Glutamatergic neuron (in vitro differentiated cells): ENCODE results near the gene DEPDC5. TPM values are rescaled to one million over a fixed set of nuclear protein-coding genes. Genes with fewer than 3 reads are reported as not detected.
"Not testable (repeated sequence)": the region's sequence is repeated elsewhere in the genome, so short reads cannot be mapped to it uniquely, and the experiment has no call there.

Experiments used
- DNase-seq: peaks from one replicate; pipeline ENCODE4 v3.0.0; 2022
- H3K27ac Mint-ChIP-seq: one replicate; pipeline ENCODE4 v1.8.0; 2020; ENCODE audit warnings: mild to moderate bottlenecking, mixed read lengths, inconsistent platforms; ENCODE audit not compliant: unreplicated experiment
- H3K27me3 Mint-ChIP-seq: one replicate; pipeline ENCODE4 v1.8.0; 2020; ENCODE audit warnings: mild to moderate bottlenecking, moderate library complexity, mixed read lengths, inconsistent platforms; ENCODE audit not compliant: unreplicated experiment
- H3K36me3 Mint-ChIP-seq: one replicate; pipeline ENCODE4 v1.8.0; 2020; ENCODE audit warnings: mild to moderate bottlenecking, mixed read lengths, inconsistent platforms; ENCODE audit not compliant: unreplicated experiment
- H3K4me1 Mint-ChIP-seq: one replicate; pipeline ENCODE4 v1.8.0; 2020; ENCODE audit warnings: mild to moderate bottlenecking, low read depth, mixed read lengths, inconsistent platforms; ENCODE audit not compliant: unreplicated experiment
- H3K4me3 Mint-ChIP-seq: one replicate; pipeline ENCODE4 v1.8.0; 2020; ENCODE audit warnings: mild to moderate bottlenecking, mixed read lengths, inconsistent platforms; ENCODE audit not compliant: unreplicated experiment
- H3K9me3 Mint-ChIP-seq: one replicate; pipeline ENCODE4 v1.8.0; 2020; ENCODE audit warnings: mild to moderate bottlenecking, moderate library complexity, mixed read lengths, inconsistent platforms; ENCODE audit not compliant: unreplicated experiment
- CTCF ChIP-seq: fragments of 200-600 bp; sonication (generic); IDR thresholded peaks from one replicate; pipeline ENCODE4 v1.5.0; 2021; ENCODE audit not compliant: partially characterized antibody, unreplicated experiment
- total RNA-seq: library from RNA; stranded (reverse); fragmentation: NEBNext Ultra II Directional; extraction: Animal tissue kit (Norgen Biotek cat#: 25700); gene quantifications from one replicate; pipeline ENCODE4 v1.2.1, GENCODE V29; 2021; ENCODE audit not compliant: unreplicated experiment

Gene DEPDC5
- total RNA-seq, 1 donor from 2014 or later, result 32.0 TPM

- H3K9me3 Mint-ChIP-seq, result no peaks in the 10 kb centered on the region
- H3K4me1 Mint-ChIP-seq, result peaks cover under 1% of the 10 kb centered on the region
- no peak for TF ChIP-seq CTCF
- no peaks in the 10 kb centered on the region for H3K36me3 Mint-ChIP-seq
- no peak for DNase-seq
- peaks cover 2% of the 10 kb centered on the region for H3K27me3 Mint-ChIP-seq
- H3K4me3 Mint-ChIP-seq, result no peak overlapping the region
- H3K27ac Mint-ChIP-seq, result no peak overlapping the region
Observed at GRCh38 chr22:31739795-31740201, 14.0 kb upstream of the DEPDC5 start.

GRCh38 chr22:31740314-31740713 lies 13.5 kb upstream of the DEPDC5 start:
- not testable (repeated sequence) for H3K4me3 Mint-ChIP-seq, H3K36me3 Mint-ChIP-seq, H3K9me3 Mint-ChIP-seq, H3K27me3 Mint-ChIP-seq, H3K27ac Mint-ChIP-seq, DNase-seq, H3K4me1 Mint-ChIP-seq

- Mint-ChIP-seq H3K27ac (no peak overlapping the region), H3K4me3 (no peak overlapping the region), H3K27me3 (peaks cover 2% of the 10 kb centered on the region), H3K9me3 (no peaks in the 10 kb centered on the region), H3K36me3 (no peaks in the 10 kb centered on the region), H3K4me1 (no peaks in the 10 kb centered on the region)
- DNase-seq, result no peak
- TF ChIP-seq CTCF, result no peak
Observed at GRCh38 chr22:31742115-31742514, 11.7 kb upstream of the DEPDC5 start.

GRCh38 chr22:31742682-31743081 lies 11.1 kb upstream of the DEPDC5 start:
- H3K36me3 Mint-ChIP-seq, result no peaks in the 10 kb centered on the region
- peaks cover 2% of the 10 kb centered on the region for H3K27me3 Mint-ChIP-seq
- no peaks in the 10 kb centered on the region for H3K4me1 Mint-ChIP-seq
- no peak for TF ChIP-seq CTCF
- H3K4me3 Mint-ChIP-seq, result no peak overlapping the region
- no peak overlapping the region for H3K27ac Mint-ChIP-seq
- DNase-seq, result no peak
- H3K9me3 Mint-ChIP-seq, result no peaks in the 10 kb centered on the region

GRCh38 chr22:31743871-31744270 lies 9.9 kb upstream of the DEPDC5 start:
- no peaks in the 10 kb centered on the region for H3K9me3 Mint-ChIP-seq
- H3K36me3 Mint-ChIP-seq, result no peaks in the 10 kb centered on the region
- H3K4me1 Mint-ChIP-seq, result peaks cover 2% of the 10 kb centered on the region
- peaks cover 2% of the 10 kb centered on the region for H3K27me3 Mint-ChIP-seq
- H3K27ac Mint-ChIP-seq, result no peak overlapping the region
- no peak for DNase-seq
- no peak for TF ChIP-seq CTCF
- H3K4me3 Mint-ChIP-seq, result no peak overlapping the region

GRCh38 chr22:31747441-31747840 lies 6.4 kb upstream of the DEPDC5 start:
- Mint-ChIP-seq H3K4me3 (peak overlapping the region; percentile 59), H3K4me1 (peaks cover 7% of the 10 kb centered on the region), H3K27ac (no peak overlapping the region), H3K27me3 (peaks cover 2% of the 10 kb centered on the region), H3K9me3 (no peaks in the 10 kb centered on the region), H3K36me3 (no peaks in the 10 kb centered on the region)
- no peak for TF ChIP-seq CTCF
- no peak for DNase-seq
